Glutamatergic neuron (in vitro differentiated cells): ENCODE measurements around the gene TXN. TPM values are rescaled to one million over a fixed set of nuclear protein-coding genes. Genes with fewer than 3 reads are reported as not detected.

ENCODE experiments used
- DNase-seq: peaks from one replicate; pipeline ENCODE4 v3.0.0; 2022
- H3K27ac Mint-ChIP-seq: one replicate; pipeline ENCODE4 v1.8.0; 2020; ENCODE audit warnings: mild to moderate bottlenecking, mixed read lengths, inconsistent platforms; ENCODE audit not compliant: unreplicated experiment
- H3K27me3 Mint-ChIP-seq: one replicate; pipeline ENCODE4 v1.8.0; 2020; ENCODE audit warnings: mild to moderate bottlenecking, moderate library complexity, mixed read lengths, inconsistent platforms; ENCODE audit not compliant: unreplicated experiment
- H3K36me3 Mint-ChIP-seq: one replicate; pipeline ENCODE4 v1.8.0; 2020; ENCODE audit warnings: mild to moderate bottlenecking, mixed read lengths, inconsistent platforms; ENCODE audit not compliant: unreplicated experiment
- H3K4me1 Mint-ChIP-seq: one replicate; pipeline ENCODE4 v1.8.0; 2020; ENCODE audit warnings: mild to moderate bottlenecking, low read depth, mixed read lengths, inconsistent platforms; ENCODE audit not compliant: unreplicated experiment
- H3K4me3 Mint-ChIP-seq: one replicate; pipeline ENCODE4 v1.8.0; 2020; ENCODE audit warnings: mild to moderate bottlenecking, mixed read lengths, inconsistent platforms; ENCODE audit not compliant: unreplicated experiment
- H3K9me3 Mint-ChIP-seq: one replicate; pipeline ENCODE4 v1.8.0; 2020; ENCODE audit warnings: mild to moderate bottlenecking, moderate library complexity, mixed read lengths, inconsistent platforms; ENCODE audit not compliant: unreplicated experiment
- total RNA-seq: library from RNA; stranded (reverse); fragmentation: NEBNext Ultra II Directional; extraction: Animal tissue kit (Norgen Biotek cat#: 25700); gene quantifications from one replicate; pipeline ENCODE4 v1.2.1, GENCODE V29; 2021; ENCODE audit not compliant: unreplicated experiment
- TF ChIP-seq, protein P1 (sequence below): fragments of 200-600 bp; sonication (generic); IDR thresholded peaks from one replicate; pipeline ENCODE4 v1.5.0; 2021; ENCODE audit not compliant: partially characterized antibody, unreplicated experiment

Gene TXN
- total RNA-seq, 1 donor from 2014 or later = 165 TPM

DNA sequence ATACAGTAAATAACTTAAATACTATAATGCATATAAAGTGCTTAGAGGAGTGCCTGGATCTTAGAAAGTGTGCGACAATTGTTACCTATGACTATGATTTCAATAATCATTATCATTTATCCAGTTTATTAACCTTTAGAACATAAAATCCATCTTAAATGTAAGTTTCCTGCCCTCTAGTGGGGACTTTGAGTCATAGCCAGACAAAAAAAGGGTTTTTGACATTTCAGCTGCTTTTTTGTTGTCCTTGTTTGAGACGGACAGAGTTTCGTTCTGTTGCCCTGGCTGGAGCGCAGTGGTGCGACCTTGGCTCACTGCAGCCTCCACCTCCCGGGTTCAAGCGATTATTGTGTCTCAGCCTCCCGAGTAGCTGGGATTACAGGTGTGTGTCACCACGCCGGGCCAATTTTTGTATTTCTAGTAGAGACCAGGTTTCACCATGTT lies 38.6 kb downstream of the TXN start:
- Mint-ChIP-seq H3K27ac (no peak overlapping the region), H3K4me1 (no peaks in the 10 kb centered on the region), H3K9me3 (no peaks in the 10 kb centered on the region), H3K27me3 (no peaks in the 10 kb centered on the region), H3K36me3 (peaks cover 9% of the 10 kb centered on the region), H3K4me3 (no peak overlapping the region)
- TF ChIP-seq, protein P1, sequence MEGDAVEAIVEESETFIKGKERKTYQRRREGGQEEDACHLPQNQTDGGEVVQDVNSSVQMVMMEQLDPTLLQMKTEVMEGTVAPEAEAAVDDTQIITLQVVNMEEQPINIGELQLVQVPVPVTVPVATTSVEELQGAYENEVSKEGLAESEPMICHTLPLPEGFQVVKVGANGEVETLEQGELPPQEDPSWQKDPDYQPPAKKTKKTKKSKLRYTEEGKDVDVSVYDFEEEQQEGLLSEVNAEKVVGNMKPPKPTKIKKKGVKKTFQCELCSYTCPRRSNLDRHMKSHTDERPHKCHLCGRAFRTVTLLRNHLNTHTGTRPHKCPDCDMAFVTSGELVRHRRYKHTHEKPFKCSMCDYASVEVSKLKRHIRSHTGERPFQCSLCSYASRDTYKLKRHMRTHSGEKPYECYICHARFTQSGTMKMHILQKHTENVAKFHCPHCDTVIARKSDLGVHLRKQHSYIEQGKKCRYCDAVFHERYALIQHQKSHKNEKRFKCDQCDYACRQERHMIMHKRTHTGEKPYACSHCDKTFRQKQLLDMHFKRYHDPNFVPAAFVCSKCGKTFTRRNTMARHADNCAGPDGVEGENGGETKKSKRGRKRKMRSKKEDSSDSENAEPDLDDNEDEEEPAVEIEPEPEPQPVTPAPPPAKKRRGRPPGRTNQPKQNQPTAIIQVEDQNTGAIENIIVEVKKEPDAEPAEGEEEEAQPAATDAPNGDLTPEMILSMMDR = peak; percentile 94
- DNase-seq = no peak

DNA sequence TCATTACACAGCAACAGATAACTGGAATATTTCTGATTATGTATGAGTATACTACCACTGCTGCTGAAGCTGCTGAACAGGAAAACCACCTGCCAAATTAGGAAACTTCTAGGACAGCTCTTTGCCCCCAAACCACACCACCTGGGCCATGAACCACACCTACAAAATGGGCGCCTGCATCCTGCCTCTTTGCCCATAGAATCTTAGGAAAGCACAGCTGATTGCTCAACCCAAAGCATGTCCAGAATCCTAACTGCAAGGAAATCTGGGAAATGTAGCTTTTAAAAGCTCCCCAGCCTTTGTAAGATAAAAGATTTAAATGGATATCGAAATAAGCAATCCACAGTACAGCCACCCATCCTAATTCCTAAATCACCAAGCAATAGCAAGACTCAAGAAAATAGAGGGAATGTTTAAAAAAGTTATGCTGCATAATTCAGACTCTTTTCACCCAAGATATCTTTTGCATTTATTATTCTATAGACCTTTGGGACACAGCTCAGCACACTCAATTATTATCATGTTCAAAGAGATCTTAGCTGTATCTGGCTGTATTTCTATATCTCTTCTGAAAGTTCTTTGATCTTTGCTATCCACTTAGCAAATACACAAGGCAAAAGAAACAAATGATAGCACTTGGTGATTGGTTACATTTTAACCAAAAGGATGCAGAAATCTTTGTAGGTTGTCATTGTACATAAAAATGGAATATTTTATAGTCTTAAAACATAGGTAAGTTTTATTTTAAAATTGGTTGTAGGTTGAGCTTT lies 41.5 kb downstream of the TXN start:
- Mint-ChIP-seq H3K4me3 (no peak overlapping the region), H3K27me3 (no peaks in the 10 kb centered on the region), H3K9me3 (no peaks in the 10 kb centered on the region), H3K27ac (no peak overlapping the region), H3K4me1 (no peaks in the 10 kb centered on the region), H3K36me3 (no peaks in the 10 kb centered on the region)
- TF ChIP-seq, protein P1 = no peak
- no peak for DNase-seq

- H3K27ac Mint-ChIP-seq = no peak overlapping the region
- no peaks in the 10 kb centered on the region for H3K4me1 Mint-ChIP-seq
- H3K27me3 Mint-ChIP-seq = peaks cover 2% of the 10 kb centered on the region
- no peaks in the 10 kb centered on the region for H3K36me3 Mint-ChIP-seq
- no peak for DNase-seq
- no peaks in the 10 kb centered on the region for H3K9me3 Mint-ChIP-seq
- H3K4me3 Mint-ChIP-seq = no peak overlapping the region
- TF ChIP-seq, protein P1 = no peak
Observed at GRCh38 chr9:110214090-110214489, 42.2 kb downstream of the TXN start.

DNA sequence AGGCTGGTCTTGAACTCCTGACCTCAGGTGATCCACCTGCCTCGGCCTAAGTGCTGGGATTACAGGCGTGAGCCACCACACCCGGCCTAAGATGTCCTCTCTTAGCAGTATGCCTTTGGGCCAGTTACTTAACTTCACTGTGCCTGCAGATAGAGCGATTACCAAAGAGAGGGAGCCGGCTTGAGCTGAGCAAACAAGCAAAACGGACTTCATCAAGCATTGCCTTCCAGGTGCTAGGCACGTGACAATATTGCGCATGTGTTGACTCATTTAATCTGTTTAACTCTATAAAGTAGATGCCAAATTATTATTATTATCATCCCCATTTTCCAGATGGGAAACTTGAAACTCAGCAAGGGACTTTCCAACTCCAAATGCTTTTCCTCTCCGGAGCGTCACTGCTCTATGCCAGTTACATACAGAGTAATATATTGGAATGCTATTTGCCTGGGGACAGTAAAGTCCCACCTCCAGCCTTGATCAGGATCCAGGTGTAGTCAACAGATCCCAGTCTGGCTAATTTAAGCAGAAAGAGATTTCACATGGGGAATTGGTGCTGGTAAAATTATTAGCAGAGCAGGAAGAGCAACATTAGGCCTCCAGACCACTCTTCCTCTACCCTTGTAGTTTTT lies 42.8 kb downstream of the TXN start:
- Mint-ChIP-seq H3K27ac (no peak overlapping the region), H3K36me3 (no peaks in the 10 kb centered on the region), H3K4me3 (no peak overlapping the region), H3K9me3 (no peaks in the 10 kb centered on the region), H3K27me3 (peaks cover 2% of the 10 kb centered on the region), H3K4me1 (no peaks in the 10 kb centered on the region)
- TF ChIP-seq, protein P1 = no peak
- DNase-seq = no peak

DNA sequence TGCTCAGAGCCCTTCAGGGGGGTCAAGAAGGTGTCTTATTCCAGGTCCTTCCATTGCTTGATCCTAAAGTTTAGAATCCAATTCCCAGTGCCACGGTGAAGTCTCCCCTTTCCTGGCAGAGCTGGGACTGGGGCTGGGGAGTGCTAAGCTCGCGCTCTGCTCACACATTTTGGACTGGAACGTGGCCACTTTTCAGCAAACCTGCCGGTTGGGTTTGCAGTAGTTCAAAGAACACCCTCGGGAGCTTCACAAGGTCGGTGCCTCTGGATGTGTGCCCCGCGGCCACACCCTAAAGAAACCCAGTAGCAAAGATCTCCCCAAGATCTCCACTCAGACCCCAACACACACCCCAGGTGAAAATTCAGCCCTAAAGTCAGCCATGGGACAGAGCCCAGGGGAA lies 48.3 kb downstream of the TXN start, which contains the start of gene C9orf152:
C9orf152 (minus strand) TSS at position 129 of the 400 bp plus-strand sequence. CDS start 580 bp downstream, outside the sequence.
- no peak within 1 kb of the TSS for H3K4me3 Mint-ChIP-seq
- H3K36me3 Mint-ChIP-seq = no peaks in the 10 kb centered on the region
- no peaks in the 10 kb centered on the region for H3K9me3 Mint-ChIP-seq

More for the DNA sequence above, 48.3 kb downstream of the TXN start, which contains the start of gene C9orf152:
- TF ChIP-seq, protein P1 = no peak
- Mint-ChIP-seq H3K27ac (no peak within 1 kb of the TSS), H3K4me1 (no peaks in the 10 kb centered on the region), H3K27me3 (peaks cover 2% of the 10 kb centered on the region)
- no peak for DNase-seq
